ENCODE results near the gene DPM2.
A peak's percentile ranks its signal among the peaks of the same experiment; 100 is the strongest.

Gene DPM2

DNA sequence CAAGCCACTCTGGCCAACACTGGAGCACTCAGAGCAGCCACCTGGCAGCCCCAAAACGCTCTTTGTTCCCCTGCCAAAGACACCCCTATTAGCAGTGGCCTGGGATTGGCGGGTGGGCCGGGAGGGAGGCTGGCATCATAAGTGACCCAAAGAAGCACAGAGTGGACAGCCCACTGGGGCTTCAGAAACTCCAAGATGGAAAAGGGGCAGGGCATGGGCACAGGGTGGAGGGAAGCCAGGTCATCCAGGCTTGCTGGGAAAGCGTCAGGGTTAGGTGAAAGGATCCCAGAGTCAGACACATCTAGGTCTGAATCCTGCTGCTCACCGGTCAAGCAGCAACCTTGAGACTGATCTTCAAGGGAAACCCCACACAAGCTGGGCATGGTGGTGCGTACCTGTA is 28.3 kb upstream of the DPM2 start:
- Histone ChIP-seq H3K9me3 (ENCODE audit: control insufficient read depth in 2 of 2, low read length in 2 of 2) (no peaks in the 10 kb centered on the region), H3K36me3 (ENCODE audit: control insufficient read depth in 2 of 2, insufficient read depth in 2 of 2, low read length in 2 of 2) (peaks cover 0 to 4% of the 10 kb centered on the region in 2 donors), H3K9ac (ENCODE audit: low read depth in 1 of 2, low read length in 2 of 2) (peak overlapping the region; percentile 67 to 70), H3K4me3 (ENCODE audit: low read length in 2 of 2) (peak overlapping the region; percentile 26 to 38), H3K27me3 (ENCODE audit: control insufficient read depth in 2 of 2, insufficient read depth in 2 of 2, low read length in 2 of 2) (no peaks in the 10 kb centered on the region), H3K27ac (ENCODE audit: low read depth in 2 of 2, low read length in 2 of 2) (peak overlapping the region; percentile 95 to 96), H3K4me1 (ENCODE audit: control insufficient read depth in 2 of 2, insufficient read depth in 2 of 2, low read length in 2 of 2) (peaks cover 75 to 80% of the 10 kb centered on the region in 2 donors)

DNA sequence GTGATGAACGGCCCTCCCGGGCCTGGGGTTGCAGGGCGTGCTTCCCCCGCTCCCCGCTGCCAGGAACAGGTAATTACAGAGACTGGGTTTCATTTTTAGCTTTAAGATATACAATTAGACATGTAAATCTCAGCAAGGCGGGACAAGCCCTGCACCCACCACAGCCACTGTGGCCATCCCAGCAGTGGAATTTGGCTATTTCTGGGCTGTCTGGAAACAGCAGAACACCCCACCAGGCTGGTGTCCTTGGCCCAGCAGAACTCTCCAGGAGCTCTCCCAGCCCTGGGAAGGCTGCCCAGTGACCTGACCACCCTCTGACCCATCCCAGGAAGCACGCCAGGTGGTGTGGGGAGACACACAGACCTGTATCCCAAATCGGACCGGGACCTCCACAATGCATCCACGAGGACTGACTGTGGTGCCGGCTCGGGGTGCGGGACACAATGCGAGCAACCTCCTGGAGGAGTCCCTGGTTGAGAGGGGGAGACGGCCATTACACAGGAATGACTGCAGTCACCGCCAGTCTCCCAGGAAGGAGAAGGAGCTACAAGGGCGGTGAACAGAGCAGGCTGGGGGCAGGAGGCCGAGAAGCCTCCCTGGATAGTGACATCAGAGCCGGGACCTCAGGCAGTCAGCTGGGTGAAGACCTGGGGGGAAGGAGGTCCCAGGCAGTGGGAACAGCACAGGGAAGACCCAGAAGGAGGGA is 25.9 kb upstream of the DPM2 start:
- no peak overlapping the region for H3K4me3 ChIP-seq (ENCODE audit: low read length in 2 of 2)
- peak overlapping the region; percentile 32 to 45 for H3K9ac ChIP-seq (ENCODE audit: low read depth in 1 of 2, low read length in 2 of 2)
- peaks cover 68 to 69% of the 10 kb centered on the region in 2 donors for H3K4me1 ChIP-seq (ENCODE audit: control insufficient read depth in 2 of 2, insufficient read depth in 2 of 2, low read length in 2 of 2)
- no peaks in the 10 kb centered on the region for H3K9me3 ChIP-seq (ENCODE audit: control insufficient read depth in 2 of 2, low read length in 2 of 2)
- peak overlapping the region; percentile 34 to 95 for H3K27ac ChIP-seq (ENCODE audit: low read depth in 2 of 2, low read length in 2 of 2)
- peaks cover 0 to 4% of the 10 kb centered on the region in 2 donors for H3K36me3 ChIP-seq (ENCODE audit: control insufficient read depth in 2 of 2, insufficient read depth in 2 of 2, low read length in 2 of 2)
- no peaks in the 10 kb centered on the region for H3K27me3 ChIP-seq (ENCODE audit: control insufficient read depth in 2 of 2, insufficient read depth in 2 of 2, low read length in 2 of 2)

DNA sequence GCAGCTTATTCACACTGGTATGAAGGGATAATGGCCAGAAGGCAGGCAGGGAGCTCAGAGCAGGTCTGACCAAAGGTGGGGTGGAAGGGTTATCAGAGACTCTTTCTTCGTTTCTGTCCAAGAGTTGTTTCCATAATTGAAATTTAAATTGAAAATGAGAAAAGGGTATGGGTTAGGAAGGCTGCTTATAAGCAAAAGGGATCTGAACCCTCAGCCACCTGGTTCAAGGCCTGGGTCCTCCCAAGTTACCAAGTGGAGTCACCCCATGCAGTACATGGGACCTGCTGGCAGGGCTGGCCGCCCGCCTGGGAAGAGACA is 25.3 kb upstream of the DPM2 start:
- no peak overlapping the region for H3K9ac ChIP-seq (ENCODE audit: low read depth in 1 of 2, low read length in 2 of 2)
- no peaks in the 10 kb centered on the region for H3K27me3 ChIP-seq (ENCODE audit: control insufficient read depth in 2 of 2, insufficient read depth in 2 of 2, low read length in 2 of 2)
- peaks cover 0 to 4% of the 10 kb centered on the region in 2 donors for H3K36me3 ChIP-seq (ENCODE audit: control insufficient read depth in 2 of 2, insufficient read depth in 2 of 2, low read length in 2 of 2)
- H3K4me1 ChIP-seq (ENCODE audit: control insufficient read depth in 2 of 2, insufficient read depth in 2 of 2, low read length in 2 of 2) = peaks cover 63 to 64% of the 10 kb centered on the region in 2 donors
- H3K9me3 ChIP-seq (ENCODE audit: control insufficient read depth in 2 of 2, low read length in 2 of 2) = no peaks in the 10 kb centered on the region
- H3K4me3 ChIP-seq (ENCODE audit: low read length in 2 of 2) = no peak overlapping the region
- H3K27ac ChIP-seq (ENCODE audit: low read depth in 2 of 2, low read length in 2 of 2) = peak overlapping the region in 1 of 2 donors; percentile 95

DNA sequence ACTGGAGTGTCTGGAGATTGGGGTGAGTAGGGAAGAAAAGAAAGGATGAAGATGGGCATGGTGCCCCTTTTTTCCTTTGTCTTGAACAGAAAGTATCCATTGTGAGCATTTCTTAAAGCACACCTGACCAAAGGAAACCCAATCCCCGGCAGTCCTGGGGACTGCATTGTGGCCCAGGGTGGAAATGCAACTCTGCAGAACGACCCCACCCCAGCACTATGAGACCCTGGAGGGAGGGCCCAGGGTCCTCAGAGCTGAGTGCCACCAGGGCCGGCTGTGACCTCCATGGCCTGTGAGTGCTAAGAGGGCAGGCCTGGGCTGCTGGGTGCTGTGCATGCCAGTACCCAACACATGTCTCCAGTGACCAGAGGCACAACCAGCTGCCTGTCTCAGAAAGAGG is 24.6 kb upstream of the DPM2 start:
- no peak overlapping the region for H3K27ac ChIP-seq (ENCODE audit: low read depth in 2 of 2, low read length in 2 of 2)

DNA sequence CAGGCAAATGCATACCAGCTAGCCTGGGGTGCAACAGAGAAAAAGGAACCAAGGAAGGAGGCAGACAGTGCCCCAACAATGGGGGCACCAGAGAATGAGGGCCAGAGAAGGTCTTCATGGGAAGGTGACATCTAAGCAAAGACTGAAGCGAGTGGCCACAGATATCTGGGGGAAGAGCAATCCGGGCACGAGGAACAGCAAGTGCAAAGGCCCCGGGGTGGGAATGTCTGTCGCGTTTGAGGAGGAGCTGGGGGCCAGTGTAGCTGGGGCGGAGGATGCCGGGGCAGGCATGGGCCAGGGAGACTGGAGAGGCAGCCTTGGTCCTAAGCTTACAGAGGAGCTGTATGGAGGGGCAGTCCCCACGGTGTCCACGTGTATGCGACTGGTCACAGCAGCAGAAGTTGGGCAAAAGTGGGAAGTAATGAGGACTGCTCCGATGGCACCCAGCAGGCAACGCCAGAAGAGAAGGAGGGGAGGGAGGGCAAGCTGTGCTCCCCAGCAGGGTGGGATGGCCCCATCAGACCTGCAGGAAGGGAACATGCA is 24.0 kb upstream of the DPM2 start:
- Histone ChIP-seq H3K27me3 (ENCODE audit: control insufficient read depth in 2 of 2, insufficient read depth in 2 of 2, low read length in 2 of 2) (no peaks in the 10 kb centered on the region), H3K4me1 (ENCODE audit: control insufficient read depth in 2 of 2, insufficient read depth in 2 of 2, low read length in 2 of 2) (peaks cover 51 to 52% of the 10 kb centered on the region in 2 donors), H3K4me3 (ENCODE audit: low read length in 2 of 2) (no peak overlapping the region), H3K9ac (ENCODE audit: low read depth in 1 of 2, low read length in 2 of 2) (no peak overlapping the region), H3K27ac (ENCODE audit: low read depth in 2 of 2, low read length in 2 of 2) (peak overlapping the region in 1 of 2 donors; percentile 82), H3K9me3 (ENCODE audit: control insufficient read depth in 2 of 2, low read length in 2 of 2) (no peaks in the 10 kb centered on the region), H3K36me3 (ENCODE audit: control insufficient read depth in 2 of 2, insufficient read depth in 2 of 2, low read length in 2 of 2) (peaks cover 0 to 4% of the 10 kb centered on the region in 2 donors)

More for the DNA sequence above, 24.6 kb upstream of the DPM2 start:
- peaks cover 57 to 58% of the 10 kb centered on the region in 2 donors for H3K4me1 ChIP-seq (ENCODE audit: control insufficient read depth in 2 of 2, insufficient read depth in 2 of 2, low read length in 2 of 2)
- no peak overlapping the region for H3K4me3 ChIP-seq (ENCODE audit: low read length in 2 of 2)
- peaks cover 0 to 4% of the 10 kb centered on the region in 2 donors for H3K36me3 ChIP-seq (ENCODE audit: control insufficient read depth in 2 of 2, insufficient read depth in 2 of 2, low read length in 2 of 2)
- no peaks in the 10 kb centered on the region for H3K27me3 ChIP-seq (ENCODE audit: control insufficient read depth in 2 of 2, insufficient read depth in 2 of 2, low read length in 2 of 2)
- H3K9ac ChIP-seq (ENCODE audit: low read depth in 1 of 2, low read length in 2 of 2) = no peak overlapping the region
- H3K9me3 ChIP-seq (ENCODE audit: control insufficient read depth in 2 of 2, low read length in 2 of 2) = no peaks in the 10 kb centered on the region

DNA sequence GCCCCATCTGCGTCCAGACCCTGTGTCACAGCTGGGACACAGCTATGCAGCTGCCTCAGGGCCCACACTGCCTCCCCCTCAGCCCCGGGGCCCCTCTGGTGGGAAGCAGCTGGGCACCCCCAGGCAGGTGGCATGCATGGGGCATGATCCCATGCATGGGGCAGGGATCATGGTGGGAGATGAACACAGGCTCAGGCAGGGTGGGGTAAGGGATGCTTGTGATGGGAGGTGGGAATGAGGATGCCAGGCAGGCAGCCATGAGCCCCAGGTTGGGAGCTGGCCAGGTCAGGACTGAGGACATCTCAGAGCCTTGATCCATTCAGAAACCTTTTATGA is 23.5 kb upstream of the DPM2 start:
- Histone ChIP-seq H3K27ac (ENCODE audit: low read depth in 2 of 2, low read length in 2 of 2) (peak overlapping the region; percentile 76 to 82), H3K36me3 (ENCODE audit: control insufficient read depth in 2 of 2, insufficient read depth in 2 of 2, low read length in 2 of 2) (peaks cover 0 to 4% of the 10 kb centered on the region in 2 donors), H3K4me1 (ENCODE audit: control insufficient read depth in 2 of 2, insufficient read depth in 2 of 2, low read length in 2 of 2) (peaks cover 48 to 49% of the 10 kb centered on the region in 2 donors), H3K9me3 (ENCODE audit: control insufficient read depth in 2 of 2, low read length in 2 of 2) (no peaks in the 10 kb centered on the region), H3K4me3 (ENCODE audit: low read length in 2 of 2) (no peak overlapping the region), H3K9ac (ENCODE audit: low read depth in 1 of 2, low read length in 2 of 2) (peak overlapping the region in 1 of 2 donors; percentile 31), H3K27me3 (ENCODE audit: control insufficient read depth in 2 of 2, insufficient read depth in 2 of 2, low read length in 2 of 2) (no peaks in the 10 kb centered on the region)

DNA sequence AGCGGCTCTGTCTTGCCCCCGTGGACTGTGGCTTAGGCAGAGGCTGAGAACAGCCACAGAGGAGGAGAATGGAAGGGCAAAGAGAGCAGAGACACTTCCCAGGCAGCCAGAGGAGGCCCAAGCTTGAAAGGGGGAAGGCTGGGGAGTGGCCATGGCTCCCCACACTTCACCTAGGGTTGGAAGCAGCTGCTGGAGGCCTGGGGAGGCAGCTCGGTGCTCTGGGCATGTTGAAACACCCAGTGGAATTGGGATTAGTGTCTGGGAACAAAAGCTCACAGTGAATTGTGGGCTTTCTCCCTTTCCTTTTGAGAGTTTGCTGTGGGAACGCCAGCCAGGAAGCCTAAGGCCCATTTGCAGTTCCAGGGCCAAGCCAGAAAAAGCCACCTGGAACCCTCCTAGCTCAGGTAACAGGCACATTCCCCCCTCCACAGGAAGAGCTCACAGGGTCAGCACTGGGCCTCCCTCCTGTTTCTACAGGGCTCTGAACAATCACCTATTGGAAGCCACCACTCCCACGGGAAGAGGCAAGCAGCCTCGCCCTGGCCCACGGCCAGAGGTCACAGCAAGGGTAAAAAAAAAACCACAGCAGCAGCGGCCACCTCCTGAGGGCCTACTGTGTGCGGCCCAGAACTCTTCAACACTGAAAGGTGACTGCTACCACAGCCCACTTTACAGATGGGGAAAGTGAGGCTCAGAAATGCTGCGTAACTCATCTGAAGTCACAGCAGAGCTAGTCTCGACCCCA is 22.9 kb upstream of the DPM2 start:
- H3K4me3 ChIP-seq (ENCODE audit: low read length in 2 of 2) = no peak overlapping the region
- no peaks in the 10 kb centered on the region for H3K9me3 ChIP-seq (ENCODE audit: control insufficient read depth in 2 of 2, low read length in 2 of 2)
- H3K36me3 ChIP-seq (ENCODE audit: control insufficient read depth in 2 of 2, insufficient read depth in 2 of 2, low read length in 2 of 2) = peaks cover 0 to 4% of the 10 kb centered on the region in 2 donors
- peaks cover 49% of the 10 kb centered on the region in 2 donors for H3K4me1 ChIP-seq (ENCODE audit: control insufficient read depth in 2 of 2, insufficient read depth in 2 of 2, low read length in 2 of 2)
- H3K27ac ChIP-seq (ENCODE audit: low read depth in 2 of 2, low read length in 2 of 2) = peak overlapping the region; percentile 76 to 82
- peak overlapping the region; percentile 55 to 64 for H3K9ac ChIP-seq (ENCODE audit: low read depth in 1 of 2, low read length in 2 of 2)
- no peaks in the 10 kb centered on the region for H3K27me3 ChIP-seq (ENCODE audit: control insufficient read depth in 2 of 2, insufficient read depth in 2 of 2, low read length in 2 of 2)

DNA sequence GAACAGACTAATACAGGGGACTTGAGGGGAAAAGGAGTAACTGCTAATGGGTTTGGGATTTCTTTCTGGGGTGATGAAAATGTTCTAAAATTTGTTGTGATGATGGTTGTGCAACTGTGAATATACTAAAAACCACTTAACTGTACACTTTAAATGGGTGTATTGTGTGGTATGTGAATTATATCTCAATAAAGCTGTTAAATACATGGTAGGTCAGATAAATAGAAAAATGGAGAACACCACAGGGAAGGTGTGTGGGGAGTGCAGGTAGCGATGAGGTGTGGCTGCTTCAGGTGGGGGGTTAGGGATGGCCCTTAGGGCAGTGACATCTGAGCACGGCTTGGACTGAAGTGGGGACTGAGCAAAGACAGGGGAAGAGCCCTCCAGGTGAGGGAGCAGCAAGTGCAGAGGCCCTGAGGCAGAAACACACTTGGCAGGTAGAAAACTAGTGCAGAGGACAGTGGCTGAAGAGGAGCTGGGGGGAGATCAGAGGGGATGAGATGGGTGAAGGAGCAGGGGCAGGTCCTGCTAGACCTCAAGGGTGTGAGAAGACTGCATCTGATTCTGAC is 22.3 kb upstream of the DPM2 start:
- Histone ChIP-seq H3K36me3 (ENCODE audit: control insufficient read depth in 2 of 2, insufficient read depth in 2 of 2, low read length in 2 of 2) (peaks cover 0 to 4% of the 10 kb centered on the region in 2 donors), H3K4me3 (ENCODE audit: low read length in 2 of 2) (no peak overlapping the region), H3K27ac (ENCODE audit: low read depth in 2 of 2, low read length in 2 of 2) (peak overlapping the region; percentile 76 to 82), H3K27me3 (ENCODE audit: control insufficient read depth in 2 of 2, insufficient read depth in 2 of 2, low read length in 2 of 2) (no peaks in the 10 kb centered on the region), H3K9ac (ENCODE audit: low read depth in 1 of 2, low read length in 2 of 2) (peak overlapping the region; percentile 55 to 64), H3K4me1 (ENCODE audit: control insufficient read depth in 2 of 2, insufficient read depth in 2 of 2, low read length in 2 of 2) (peaks cover 48 to 51% of the 10 kb centered on the region in 2 donors), H3K9me3 (ENCODE audit: control insufficient read depth in 2 of 2, low read length in 2 of 2) (no peaks in the 10 kb centered on the region)

DNA sequence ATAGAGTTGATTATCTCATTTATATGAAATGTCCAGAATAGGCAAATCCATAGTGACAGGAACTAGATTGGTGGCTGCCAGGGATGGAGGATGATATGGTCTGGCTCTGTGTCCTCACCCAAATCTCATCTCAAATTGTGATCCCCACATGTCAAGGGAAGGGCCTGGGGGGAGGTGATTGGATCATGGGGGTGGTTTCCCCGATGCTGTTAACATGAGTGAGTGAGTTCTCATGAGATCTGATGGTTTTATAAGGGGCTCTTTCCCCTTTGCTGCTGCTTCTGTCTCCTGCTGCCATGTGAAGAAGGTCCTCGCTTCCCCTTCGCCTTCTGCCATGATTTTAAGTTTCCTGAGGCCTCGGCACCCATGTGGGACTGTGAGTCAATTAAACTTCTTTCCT is 21.7 kb upstream of the DPM2 start:
- Histone ChIP-seq H3K27ac (ENCODE audit: low read depth in 2 of 2, low read length in 2 of 2) (peak overlapping the region in 1 of 2 donors; percentile 2), H3K9ac (ENCODE audit: low read depth in 1 of 2, low read length in 2 of 2) (no peak overlapping the region), H3K36me3 (ENCODE audit: control insufficient read depth in 2 of 2, insufficient read depth in 2 of 2, low read length in 2 of 2) (peaks cover 0 to 4% of the 10 kb centered on the region in 2 donors), H3K27me3 (ENCODE audit: control insufficient read depth in 2 of 2, insufficient read depth in 2 of 2, low read length in 2 of 2) (no peaks in the 10 kb centered on the region), H3K4me1 (ENCODE audit: control insufficient read depth in 2 of 2, insufficient read depth in 2 of 2, low read length in 2 of 2) (peaks cover 50 to 54% of the 10 kb centered on the region in 2 donors), H3K4me3 (ENCODE audit: low read length in 2 of 2) (no peak overlapping the region), H3K9me3 (ENCODE audit: control insufficient read depth in 2 of 2, low read length in 2 of 2) (no peaks in the 10 kb centered on the region)

DNA sequence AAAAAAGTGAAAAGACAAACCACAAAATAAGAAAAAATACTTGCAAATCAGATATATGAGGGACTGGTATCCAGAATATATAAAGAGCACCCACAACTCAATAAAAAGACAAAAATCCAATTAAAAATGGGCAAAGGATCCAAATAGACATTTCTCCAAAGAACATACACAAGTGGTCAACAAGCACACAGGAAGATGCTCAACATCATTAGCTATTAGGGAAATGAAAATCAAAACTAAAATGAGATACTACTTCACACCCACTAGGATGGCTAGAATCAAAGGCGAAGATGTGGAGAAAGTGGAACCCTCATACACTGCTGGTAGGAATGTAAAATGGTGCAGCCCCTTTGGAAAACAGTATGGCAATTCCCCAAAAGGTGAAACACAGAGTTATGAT is 21.1 kb upstream of the DPM2 start:
- Histone ChIP-seq H3K27ac (ENCODE audit: low read depth in 2 of 2, low read length in 2 of 2) (no peak overlapping the region), H3K36me3 (ENCODE audit: control insufficient read depth in 2 of 2, insufficient read depth in 2 of 2, low read length in 2 of 2) (no peaks in the 10 kb centered on the region), H3K4me1 (ENCODE audit: control insufficient read depth in 2 of 2, insufficient read depth in 2 of 2, low read length in 2 of 2) (peaks cover 50 to 54% of the 10 kb centered on the region in 2 donors), H3K4me3 (ENCODE audit: low read length in 2 of 2) (no peak overlapping the region), H3K9ac (ENCODE audit: low read depth in 1 of 2, low read length in 2 of 2) (no peak overlapping the region), H3K27me3 (ENCODE audit: control insufficient read depth in 2 of 2, insufficient read depth in 2 of 2, low read length in 2 of 2) (no peaks in the 10 kb centered on the region), H3K9me3 (ENCODE audit: control insufficient read depth in 2 of 2, low read length in 2 of 2) (no peaks in the 10 kb centered on the region)
